GM12891 (cell line): Measurements from ENCODE around the gene CNGA3.

Source experiments
- PAX5 ChIP-seq: IDR thresholded peaks from 2 replicates; pipeline ENCODE4 v1.6.1; 2011; ENCODE audit warnings: low read length, moderate library complexity, mild to moderate bottlenecking; ENCODE audit not compliant: insufficient read depth, severe bottlenecking
- POLR2A ChIP-seq: IDR thresholded peaks from 2 replicates; pipeline ENCODE4 v1.6.1; 2011; ENCODE audit warnings: low read depth, low read length, control low read depth
- POLR2AphosphoS5 ChIP-seq: IDR thresholded peaks from 2 replicates; pipeline ENCODE4 v1.6.1; 2011; ENCODE audit warnings: low read depth, low read length, control low read depth
- POU2F2 ChIP-seq: IDR thresholded peaks from 2 replicates; pipeline ENCODE4 v1.6.1; 2011; ENCODE audit warnings: low read depth, mild to moderate bottlenecking, control low read depth, low read length, moderate library complexity
- SPI1 ChIP-seq: IDR thresholded peaks from 2 replicates; pipeline ENCODE4 v1.6.1; 2011; ENCODE audit warnings: low read depth, low read length, control low read depth
- TAF1 ChIP-seq: IDR thresholded peaks from 2 replicates; pipeline ENCODE4 v1.6.1; 2011; ENCODE audit warnings: low read depth, low read length, control low read depth

- TF ChIP-seq POLR2A (no peak), TAF1 (no peak), POLR2AphosphoS5 (no peak), PAX5 (no peak), SPI1 (no peak), POU2F2 (no peak)
These were observed 45.9 kb upstream of the CNGA3 start for GRCh38 chr2:98300141-98300874.
